Activated naive CD4-positive, alpha-beta T cell treated with anti-CD3 and anti-CD28 coated beads for 36 hours (primary cell): Measurements from ENCODE around the gene SATB2. TPM values are rescaled to one million over a fixed set of nuclear protein-coding genes. Genes with fewer than 3 reads are reported as not detected.

Experiments
- CTCF ChIA-PET: fragments of 350-600 bp; sonication (Branson Sonifier 250); formaldehyde crosslinking; loops from one replicate; lab custom pipeline; 2021; ENCODE audit warnings: antibody characterized with exemption; lab: Charles Lee
- DNase-seq: peaks from one replicate; pipeline ENCODE4 v3.0.0-alpha.2; 2020
- H3K27ac Mint-ChIP-seq: one replicate; pipeline ENCODE4 v1.8.0; 2021; ENCODE audit warnings: mild to moderate bottlenecking, mixed read lengths
- H3K27me3 Mint-ChIP-seq: one replicate; pipeline ENCODE4 v1.8.0; 2021; ENCODE audit warnings: low read depth, mixed read lengths
- H3K36me3 Mint-ChIP-seq: one replicate; pipeline ENCODE4 v1.8.0; 2021; ENCODE audit warnings: low read depth, mixed read lengths
- H3K4me1 Mint-ChIP-seq: one replicate; pipeline ENCODE4 v1.8.0; 2021; ENCODE audit warnings: low read depth, mixed read lengths
- H3K4me3 Mint-ChIP-seq: one replicate; pipeline ENCODE4 v1.8.0; 2021; ENCODE audit warnings: mild to moderate bottlenecking, moderate library complexity, mixed read lengths
- H3K9me3 Mint-ChIP-seq: one replicate; pipeline ENCODE4 v1.8.0; 2021; ENCODE audit warnings: mixed read lengths
- intact Hi-C: fragments of 100-400 bp; cut with micrococcal nuclease; formaldehyde crosslinking; loops from one replicate; pipeline ENCODE4 v1.15.1; 2023
- total RNA-seq, 2 experiments: library from RNA; stranded (reverse); gene quantifications; one replicate each; pipeline ENCODE4 v1.2.3, GENCODE V29; 2021

The SATB2 gene
- total RNA-seq, 2 experiments from 2014 or later = 0.02 to 0.44 TPM

DNA sequence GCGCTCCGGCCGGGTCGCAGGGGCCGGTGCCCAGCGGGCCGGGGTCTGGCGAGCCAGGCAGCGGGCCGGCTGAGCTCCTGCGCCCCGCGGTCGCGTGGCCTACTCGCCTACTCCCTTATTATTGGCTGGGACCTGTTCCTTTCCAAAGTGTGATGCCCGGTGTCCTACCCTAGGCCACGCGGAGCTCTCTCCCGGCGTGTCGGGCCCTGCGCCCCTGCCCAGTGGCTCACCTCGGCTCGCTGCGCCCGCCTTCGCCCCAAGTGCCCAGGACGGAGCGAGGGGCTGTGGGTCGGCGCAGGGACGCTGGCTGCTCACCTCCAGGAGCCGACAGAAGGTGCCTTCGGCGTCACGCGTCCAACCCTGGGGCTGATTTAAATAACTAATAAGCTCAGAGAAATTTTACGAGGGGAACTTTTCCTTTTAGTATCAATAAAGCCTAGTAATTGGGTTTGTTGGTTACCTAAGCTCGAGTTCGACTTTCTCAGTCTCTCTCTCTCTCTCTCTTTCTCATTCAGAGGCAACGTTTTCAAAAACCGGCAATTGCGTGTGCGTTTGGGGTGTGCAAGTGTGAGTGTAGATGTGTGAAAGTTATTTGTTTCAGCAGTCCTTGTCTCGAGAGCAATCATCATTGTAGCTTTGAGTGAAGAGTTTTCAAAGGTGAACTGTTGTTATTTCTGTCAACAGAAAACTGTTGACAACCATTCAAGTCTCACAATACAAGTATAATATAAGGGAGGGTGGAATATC lies 7.0 kb upstream of the SATB2 start:
- Mint-ChIP-seq H3K4me3 (peak overlapping the region; percentile 5), H3K36me3 (no peaks in the 10 kb centered on the region), H3K27ac (no peak overlapping the region), H3K9me3 (no peaks in the 10 kb centered on the region), H3K27me3 (peaks cover 79% of the 10 kb centered on the region), H3K4me1 (peaks cover 40% of the 10 kb centered on the region)
- CTCF ChIA-PET = interaction anchor here (0.7 kb wide), 2 partner anchors 12 to 275 kb away, joined by 3 to 7 read pairs; no protein-coding TSS in a partner anchor
- intact Hi-C loops = loop anchor here (1.0 to 10.0 kb wide), 2 partner anchors 7 to 390 kb away; partner anchors contain the start of genes FTCDNL1 and SATB2
- DNase-seq = no peak

- CTCF ChIA-PET = interaction anchor here (0.6 to 0.7 kb wide), 3 partner anchors 12 to 645 kb away, joined by 3 to 7 read pairs (median 4); no protein-coding TSS in a partner anchor
- peaks cover 36% of the 10 kb centered on the region for H3K4me1 Mint-ChIP-seq
- H3K27ac Mint-ChIP-seq = no peak overlapping the region
- H3K36me3 Mint-ChIP-seq = no peaks in the 10 kb centered on the region
- H3K4me3 Mint-ChIP-seq = peak overlapping the region; percentile 49
- H3K27me3 Mint-ChIP-seq = peaks cover 75% of the 10 kb centered on the region
- DNase-seq = peak; percentile 20
- intact Hi-C loops = loop anchor here (10.0 kb wide), 1 partner anchor 391 kb away; the partner anchor contains the start of gene FTCDNL1
- H3K9me3 Mint-ChIP-seq = no peaks in the 10 kb centered on the region
Measured at GRCh38 chr2:199463708-199464605, 6.2 kb upstream of the SATB2 start.

DNA sequence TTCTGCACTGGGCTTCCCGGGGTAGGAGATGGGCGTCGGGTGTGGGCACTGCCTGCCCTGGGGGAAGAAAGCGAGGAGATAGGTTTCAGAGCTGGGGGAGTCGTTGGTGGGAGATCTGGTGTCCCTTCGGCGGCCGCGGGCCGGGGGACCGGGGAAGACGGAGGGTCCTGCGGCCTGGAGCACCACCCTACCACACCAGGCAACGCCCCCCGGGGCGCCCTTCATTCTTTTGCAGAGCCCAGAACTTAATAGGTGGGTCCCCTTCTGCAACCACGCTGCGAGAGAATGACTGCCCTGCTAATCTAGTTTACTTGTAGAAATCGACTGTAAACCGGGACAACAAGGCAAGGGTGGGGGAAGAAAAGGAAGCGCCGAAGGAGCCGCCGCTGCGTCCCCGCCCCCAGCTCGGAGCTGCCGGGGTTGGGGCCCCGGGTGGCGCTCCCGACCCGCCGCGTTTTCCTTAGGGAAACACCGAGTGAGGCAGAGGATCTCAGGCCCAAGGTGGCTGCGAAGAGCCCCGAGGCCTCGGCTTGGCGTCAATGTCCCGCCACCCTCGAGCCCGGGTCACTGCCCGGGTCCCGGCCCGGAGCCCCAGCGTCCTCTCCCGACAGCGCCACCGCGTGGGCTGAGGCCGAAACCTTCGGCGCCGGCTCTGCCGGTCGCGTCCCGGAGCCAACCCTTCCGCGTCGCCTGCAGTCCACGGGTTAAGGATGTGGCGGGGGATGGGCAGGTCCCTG lies 5.4 kb upstream of the SATB2 start:
- Mint-ChIP-seq H3K4me3 (peak overlapping the region; percentile 50), H3K27me3 (peaks cover 67% of the 10 kb centered on the region), H3K9me3 (no peaks in the 10 kb centered on the region), H3K27ac (no peak overlapping the region), H3K4me1 (peaks cover 30% of the 10 kb centered on the region), H3K36me3 (no peaks in the 10 kb centered on the region)
- CTCF ChIA-PET = interaction anchor here (0.6 to 0.7 kb wide), 3 partner anchors 15 to 819 kb away, joined by 3 to 4 read pairs (median 3); no protein-coding TSS in a partner anchor
- intact Hi-C loops = loop anchor here (10.0 kb wide), 1 partner anchor 392 kb away; the partner anchor contains the start of gene FTCDNL1
- peak; percentile 70 for DNase-seq

GRCh38 chr2:199462347-199462955 lies 4.7 kb upstream of the SATB2 start:
- Mint-ChIP-seq H3K4me3 (peak overlapping the region; percentile 50), H3K4me1 (peaks cover 27% of the 10 kb centered on the region), H3K27me3 (peaks cover 62% of the 10 kb centered on the region), H3K36me3 (no peaks in the 10 kb centered on the region), H3K27ac (no peak overlapping the region), H3K9me3 (no peaks in the 10 kb centered on the region)
- CTCF ChIA-PET = interaction anchor here (0.6 to 0.7 kb wide), 2 partner anchors 16 to 818 kb away, joined by 3 read pairs; no protein-coding TSS in a partner anchor
- DNase-seq = no peak
- intact Hi-C loops = loop anchor here (10.0 kb wide), 1 partner anchor 392 kb away; the partner anchor contains the start of gene FTCDNL1

DNA sequence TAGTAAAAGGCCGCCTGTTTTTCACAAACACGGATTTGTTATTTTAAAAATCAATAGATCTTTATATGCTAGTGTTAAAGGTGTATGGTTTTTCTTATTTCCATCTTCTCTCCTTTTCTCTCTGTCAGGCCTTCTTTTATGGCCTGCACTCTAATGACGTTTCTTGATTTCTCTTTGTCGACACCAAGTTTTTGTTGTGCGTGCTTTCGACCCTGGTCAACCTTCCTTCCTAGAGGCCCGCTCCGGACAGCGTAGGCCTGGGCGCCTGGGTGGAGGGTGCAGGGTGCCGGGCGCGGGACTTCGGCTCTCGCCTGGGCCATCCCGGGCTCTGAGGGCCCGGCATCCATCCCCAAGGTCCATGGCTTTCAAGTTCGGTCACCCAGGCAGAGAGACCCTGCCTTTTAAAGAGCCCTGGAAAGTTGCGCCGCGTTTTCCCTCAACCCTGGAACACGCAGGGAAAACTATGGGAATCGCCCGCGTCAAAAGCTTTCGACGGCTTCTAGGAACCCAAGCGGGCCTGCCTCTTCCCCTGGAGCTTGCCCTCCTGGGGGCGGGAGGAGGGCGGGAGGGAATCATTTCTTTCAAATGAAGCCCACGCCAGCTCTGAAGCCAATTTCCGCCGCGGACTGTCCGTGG lies 4.1 kb upstream of the SATB2 start:
- peaks cover 33% of the 10 kb centered on the region for H3K4me1 Mint-ChIP-seq
- intact Hi-C loops = loop anchor here (10.0 kb wide), 1 partner anchor 393 kb away; the partner anchor contains the start of gene FTCDNL1

GRCh38 chr2:199460846-199461710 lies 3.3 kb upstream of the SATB2 start:
- no peak for DNase-seq
- H3K4me3 Mint-ChIP-seq = no peak overlapping the region
- no peak overlapping the region for H3K27ac Mint-ChIP-seq
- no peaks in the 10 kb centered on the region for H3K9me3 Mint-ChIP-seq
- intact Hi-C loops = loop anchor here (10.0 kb wide), 1 partner anchor 394 kb away; the partner anchor contains the start of gene FTCDNL1
- no peaks in the 10 kb centered on the region for H3K36me3 Mint-ChIP-seq
- CTCF ChIA-PET = no interaction called here
- H3K4me1 Mint-ChIP-seq = peaks cover 33% of the 10 kb centered on the region
- peaks cover 61% of the 10 kb centered on the region for H3K27me3 Mint-ChIP-seq

More for the DNA sequence above, 4.1 kb upstream of the SATB2 start:
- Mint-ChIP-seq H3K27me3 (peaks cover 64% of the 10 kb centered on the region), H3K4me3 (no peak overlapping the region), H3K27ac (no peak overlapping the region), H3K36me3 (no peaks in the 10 kb centered on the region), H3K9me3 (no peaks in the 10 kb centered on the region)
- no peak for DNase-seq
- CTCF ChIA-PET = no interaction called here

GRCh38 chr2:199460101-199460671 lies 2.4 kb upstream of the SATB2 start:
- CTCF ChIA-PET = no interaction called here
- Mint-ChIP-seq H3K9me3 (no peaks in the 10 kb centered on the region), H3K27me3 (peaks cover 60% of the 10 kb centered on the region), H3K4me1 (peaks cover 32% of the 10 kb centered on the region), H3K4me3 (peak overlapping the region; percentile 90), H3K27ac (no peak overlapping the region), H3K36me3 (no peaks in the 10 kb centered on the region)
- no peak for DNase-seq
- intact Hi-C loops = loop anchor here (10.0 kb wide), 1 partner anchor 395 kb away; the partner anchor contains the start of gene FTCDNL1

DNA sequence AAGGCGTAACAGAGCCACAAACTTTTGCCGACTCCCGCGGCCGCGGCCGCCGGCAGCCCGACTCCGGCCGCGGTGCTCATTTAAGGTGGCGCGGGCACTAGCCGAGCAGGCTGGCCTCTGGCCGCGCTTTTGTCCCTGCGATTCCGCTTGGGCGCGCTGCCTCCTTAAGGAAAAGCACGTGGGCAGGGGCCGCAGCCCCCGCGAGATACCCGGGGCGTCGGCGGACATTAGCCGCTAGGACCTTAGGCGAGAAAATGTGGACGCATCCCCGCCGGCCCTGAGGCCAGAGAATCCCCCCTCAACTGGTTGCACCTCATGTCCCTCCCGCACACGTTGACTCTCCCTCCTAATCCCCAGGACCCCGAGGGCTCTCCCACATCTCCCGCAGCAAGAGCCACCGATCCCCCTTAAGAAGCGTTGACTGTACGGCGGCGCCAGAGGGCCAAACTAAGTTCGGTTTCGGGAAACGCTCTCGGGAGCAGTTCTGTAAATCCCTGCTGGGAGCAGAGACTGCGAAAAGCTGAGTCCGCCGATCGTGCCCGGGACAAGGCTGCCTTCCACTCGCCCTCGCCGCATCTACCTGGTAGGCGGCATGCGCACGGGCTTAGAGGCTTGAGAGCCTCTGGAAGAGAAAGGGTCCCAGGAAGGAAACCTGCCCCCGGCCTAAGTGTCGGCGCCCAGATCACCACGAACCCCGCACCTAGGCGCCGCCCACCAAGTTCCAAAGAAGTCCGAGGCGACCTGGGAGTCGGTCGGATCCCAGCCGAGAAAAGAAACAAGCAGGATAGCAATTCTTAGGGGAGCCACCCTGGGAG lies 1.8 kb upstream of the SATB2 start:
- Mint-ChIP-seq H3K4me1 (peaks cover 29% of the 10 kb centered on the region), H3K9me3 (no peaks in the 10 kb centered on the region), H3K27ac (peak overlapping the region; percentile 47), H3K4me3 (peak overlapping the region; percentile 90), H3K36me3 (no peaks in the 10 kb centered on the region), H3K27me3 (peaks cover 56% of the 10 kb centered on the region)
- CTCF ChIA-PET = no interaction called here
- intact Hi-C loops = loop anchor here (1.0 to 10.0 kb wide), 4 partner anchors 10 to 1752 kb away; partner anchors contain the start of genes FTCDNL1 and MARS2
- DNase-seq = peak; percentile 73

- CTCF ChIA-PET = no interaction called here
- H3K27me3 Mint-ChIP-seq = peaks cover 54% of the 10 kb centered on the region
- H3K36me3 Mint-ChIP-seq = no peaks in the 10 kb centered on the region
- no peaks in the 10 kb centered on the region for H3K9me3 Mint-ChIP-seq
- intact Hi-C loops = loop anchor here (1.0 to 5.0 kb wide), 3 partner anchors 10 to 1752 kb away; partner anchors contain the start of gene MARS2
- no peak for DNase-seq
- H3K27ac Mint-ChIP-seq = no peak overlapping the region
- H3K4me3 Mint-ChIP-seq = peak overlapping the region; percentile 90
- H3K4me1 Mint-ChIP-seq = peaks cover 24% of the 10 kb centered on the region
Measured at GRCh38 chr2:199458806-199459285, 1.1 kb upstream of the SATB2 start.
